SH-SY5Y (cell line): ENCODE data around the gene GPRC5A.

ENCODE experiments used
- GATA2 ChIP-seq: IDR thresholded peaks from 2 replicates; pipeline ENCODE4 v1.6.1; 2011; ENCODE audit warnings: mild to moderate bottlenecking, low read depth, low read length
- GATA3 ChIP-seq: IDR thresholded peaks from 2 replicates; pipeline ENCODE4 v1.6.1; 2011; ENCODE audit warnings: low read depth, mild to moderate bottlenecking, low read length, moderate library complexity

GPRC5A gene

GRCh38 chr12:12898911-12899511, 7.6 kb downstream of the GPRC5A start:
- TF ChIP-seq GATA2: no peak
- TF ChIP-seq GATA3: no peak

- TF ChIP-seq GATA3 (no peak), GATA2 (no peak)
Measured at GRCh38 chr12:12899530-12900380, 8.4 kb downstream of the GPRC5A start.

DNA sequence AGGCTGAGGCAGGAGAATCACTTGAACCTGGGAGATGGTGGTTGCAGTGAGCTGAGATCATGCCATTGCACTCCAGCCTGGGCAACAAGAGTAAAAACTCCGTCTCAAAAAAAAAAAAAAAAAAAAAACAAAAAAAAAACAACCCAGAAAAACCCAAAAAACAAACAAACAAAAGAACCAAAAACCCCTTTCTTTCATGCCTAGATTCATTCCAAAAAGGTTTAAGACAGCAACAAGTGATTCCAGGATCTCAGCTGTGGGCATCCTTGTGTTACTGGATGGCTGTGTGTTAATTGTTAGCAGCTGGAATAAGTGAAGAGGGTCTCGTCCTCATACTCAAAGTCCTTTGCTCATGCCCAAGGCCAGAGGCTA, 9.4 kb downstream of the GPRC5A start:
- TF ChIP-seq GATA2 (no peak), GATA3 (no peak)

DNA sequence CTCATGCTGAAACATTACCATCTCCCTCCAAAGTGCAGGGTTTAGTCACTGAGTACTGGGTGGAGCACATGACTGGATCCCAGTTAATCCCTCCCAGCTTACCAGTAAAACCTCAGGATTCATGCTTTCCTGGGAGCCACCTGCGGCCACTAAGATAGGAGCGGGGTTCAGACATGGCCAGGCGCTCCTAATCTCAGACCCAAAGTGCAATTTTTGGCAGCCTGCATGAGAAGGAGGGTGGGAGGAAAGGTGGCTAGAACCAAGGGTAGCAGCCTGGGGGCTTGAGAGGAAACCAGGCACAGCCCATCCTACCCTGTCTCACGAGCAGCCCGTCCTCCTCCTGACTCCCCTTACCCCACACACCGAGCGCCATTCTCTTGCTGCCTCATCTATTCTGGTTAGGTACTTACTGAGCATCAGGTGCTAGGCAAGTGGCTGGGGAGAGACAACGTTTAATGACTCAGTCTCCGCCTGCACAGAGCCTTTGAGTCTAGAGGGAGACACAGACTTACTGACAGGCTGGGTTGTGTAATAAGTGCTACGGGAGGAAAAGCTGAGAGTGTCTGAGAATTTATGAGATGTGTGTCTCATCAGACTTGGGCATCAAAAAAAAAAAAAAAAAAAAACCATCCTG, 9.9 kb downstream of the GPRC5A start:
- TF ChIP-seq GATA2 (no peak), GATA3 (no peak)

DNA sequence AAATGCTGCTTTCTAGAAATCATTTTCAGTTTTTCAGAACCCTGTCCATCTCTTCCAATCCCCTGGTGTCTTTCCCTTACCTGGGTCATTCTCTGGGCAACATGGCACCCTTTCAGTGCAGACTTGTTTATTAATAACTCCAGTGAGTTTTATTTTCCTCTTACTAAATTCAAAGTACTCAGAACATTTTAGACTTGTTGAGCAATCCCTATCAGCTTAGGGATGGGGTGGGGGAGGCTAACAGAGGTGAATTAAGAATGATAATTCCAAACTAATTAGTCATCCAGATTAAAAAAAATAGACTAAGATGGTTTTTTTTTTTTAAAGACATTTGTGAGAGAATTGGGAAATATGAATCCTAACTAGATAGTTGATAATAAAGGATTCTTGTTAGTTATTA, 10.7 kb downstream of the GPRC5A start:
- TF ChIP-seq GATA2 (no peak), GATA3 (no peak)

- no peak for TF ChIP-seq GATA3
Measured at GRCh38 chr12:12903642-12904609, 12.6 kb downstream of the GPRC5A start.

- TF ChIP-seq GATA2 (no peak), GATA3 (no peak)
Measured at GRCh38 chr12:12907552-12907951, 16.2 kb downstream of the GPRC5A start.

- no peak for TF ChIP-seq GATA3
- no peak for TF ChIP-seq GATA2
Measured at GRCh38 chr12:12908252-12908651, 16.9 kb downstream of the GPRC5A start.

DNA sequence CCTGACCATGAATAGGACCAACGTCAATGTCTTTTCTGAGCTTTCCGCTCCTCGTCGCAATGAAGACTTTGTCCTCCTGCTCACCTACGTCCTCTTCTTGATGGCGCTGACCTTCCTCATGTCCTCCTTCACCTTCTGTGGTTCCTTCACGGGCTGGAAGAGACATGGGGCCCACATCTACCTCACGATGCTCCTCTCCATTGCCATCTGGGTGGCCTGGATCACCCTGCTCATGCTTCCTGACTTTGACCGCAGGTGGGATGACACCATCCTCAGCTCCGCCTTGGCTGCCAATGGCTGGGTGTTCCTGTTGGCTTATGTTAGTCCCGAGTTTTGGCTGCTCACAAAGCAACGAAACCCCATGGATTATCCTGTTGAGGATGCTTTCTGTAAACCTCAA, 17.3 kb downstream of the GPRC5A start:
- TF ChIP-seq GATA3: no peak
- no peak for TF ChIP-seq GATA2

DNA sequence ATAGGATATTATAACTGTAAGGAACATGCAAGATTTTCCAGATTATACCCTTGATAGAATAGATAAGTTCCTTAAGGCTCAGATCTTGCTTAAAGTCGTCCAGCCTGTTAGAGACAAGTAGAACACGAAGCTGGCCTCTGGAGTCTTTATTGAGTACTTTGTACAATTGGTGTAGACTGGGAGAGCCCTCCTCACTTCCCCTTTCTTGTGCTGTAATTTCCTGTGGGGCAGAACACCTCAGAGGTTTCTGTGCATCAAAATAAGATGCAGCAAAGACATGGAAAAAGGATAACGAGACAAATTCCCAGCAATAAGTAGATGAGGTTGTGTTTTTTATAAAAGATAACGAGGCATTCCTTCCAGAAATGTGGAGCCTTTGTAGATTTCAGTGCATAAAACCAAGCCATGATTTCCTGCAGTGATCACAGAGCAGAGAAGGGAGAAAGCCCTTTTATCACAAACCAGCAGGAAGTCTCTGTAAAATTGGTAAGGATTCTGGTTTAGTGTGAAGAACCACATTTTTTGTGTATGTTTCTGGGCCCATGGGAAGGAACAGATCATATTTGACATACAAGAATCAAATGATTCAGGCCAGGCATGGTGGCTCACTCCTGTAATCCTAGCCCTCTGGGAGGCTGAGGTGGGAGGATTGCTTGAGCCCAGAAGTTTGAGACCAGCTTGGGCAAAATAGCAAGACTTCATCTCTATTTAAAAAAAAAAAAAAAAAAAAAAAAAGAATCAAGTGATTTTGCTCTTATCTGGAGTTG, 18.0 kb downstream of the GPRC5A start:
- TF ChIP-seq GATA2 (no peak), GATA3 (no peak)

DNA sequence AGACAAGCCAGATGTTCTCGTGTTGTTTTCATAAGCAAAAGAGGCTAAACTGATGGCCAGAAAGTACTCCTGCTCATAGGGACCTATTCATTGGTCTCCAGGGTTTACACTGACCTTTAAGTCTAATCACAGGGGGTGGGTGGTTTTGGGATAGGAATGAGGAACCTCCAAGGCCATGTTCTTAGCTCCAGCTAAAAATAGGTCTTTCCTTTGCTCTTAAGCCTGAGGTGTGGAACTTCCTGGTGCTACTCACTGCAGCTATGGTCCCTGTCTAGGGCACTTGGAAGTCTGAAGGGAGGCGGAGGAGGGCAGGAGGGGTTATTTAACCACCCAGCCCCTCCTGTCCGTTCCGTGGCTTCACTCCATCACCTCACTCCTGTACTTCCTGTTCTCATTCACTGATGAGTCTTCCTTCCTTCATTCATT, 18.6 kb downstream of the GPRC5A start:
- TF ChIP-seq GATA2 (no peak), GATA3 (no peak)

DNA sequence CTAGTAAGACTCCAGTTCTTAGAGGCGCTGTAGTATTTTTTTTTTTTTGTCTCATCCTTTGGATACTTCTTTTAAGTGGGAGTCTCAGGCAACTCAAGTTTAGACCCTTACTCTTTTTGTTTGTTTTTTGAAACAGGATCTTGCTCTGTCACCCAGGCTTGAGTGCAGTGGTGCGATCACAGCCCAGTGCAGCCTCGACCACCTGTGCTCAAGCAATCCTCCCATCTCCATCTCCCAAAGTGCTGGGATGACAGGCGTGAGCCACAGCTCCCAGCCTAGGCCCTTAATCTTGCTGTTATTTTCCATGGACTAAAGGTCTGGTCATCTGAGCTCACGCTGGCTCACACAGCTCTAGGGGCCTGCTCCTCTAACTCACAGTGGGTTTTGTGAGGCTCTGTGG, 21.3 kb downstream of the GPRC5A start:
- no peak for TF ChIP-seq GATA2
- no peak for TF ChIP-seq GATA3

GRCh38 chr12:12915656-12916055, 24.3 kb downstream of the GPRC5A start:
- TF ChIP-seq GATA2: no peak
- TF ChIP-seq GATA3: no peak
